Measurements from ENCODE around the gene SLC2A13.
"Not testable (repeated sequence)": the region's sequence is repeated elsewhere in the genome, so short reads cannot be mapped to it uniquely, and the experiment has no call there.

Gene SLC2A13

DNA sequence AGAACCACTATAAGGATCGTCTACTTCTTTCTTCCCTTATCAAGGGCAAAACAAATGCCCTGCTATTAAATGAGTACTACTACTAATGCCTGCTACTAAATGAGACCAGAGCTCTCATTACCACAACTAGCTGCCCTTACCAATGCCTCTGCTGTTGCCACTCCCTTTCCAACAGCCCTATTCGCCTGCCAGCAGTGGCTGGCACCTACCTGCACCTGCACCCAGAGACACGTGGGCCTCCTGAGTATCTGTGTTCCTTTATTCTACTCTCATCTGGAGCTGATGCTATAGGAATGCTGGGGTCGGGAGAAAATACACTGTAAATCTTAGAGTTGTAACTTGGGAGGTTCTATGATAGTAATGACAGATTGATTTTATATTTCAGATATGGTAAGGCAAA lies 174.7 kb downstream of the SLC2A13 start:
- DNase-seq (ENCODE audit: low read depth in 2 of 2, low spot score in 1 of 2) = no peak

DNA sequence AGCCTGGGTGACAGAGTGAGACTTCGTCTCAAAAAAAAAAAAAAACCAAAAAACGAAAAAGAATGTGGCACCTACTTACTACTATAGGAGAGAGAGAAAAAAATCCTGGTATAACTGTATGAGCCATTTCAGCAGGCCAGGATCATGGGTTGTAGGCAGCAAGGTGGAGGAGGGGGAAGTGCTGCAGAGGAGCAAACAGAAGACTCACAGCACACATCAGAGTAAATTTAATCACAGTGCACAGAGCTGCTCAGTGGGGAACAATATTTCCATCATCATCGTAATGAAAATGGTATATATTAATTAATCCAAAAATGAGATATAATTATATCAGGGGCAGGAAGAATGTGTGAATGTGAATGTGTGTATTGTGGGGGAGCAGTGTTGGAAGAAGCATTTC lies 175.8 kb downstream of the SLC2A13 start:
- no peak for DNase-seq (ENCODE audit: low read depth in 2 of 2, low spot score in 1 of 2)

DNA sequence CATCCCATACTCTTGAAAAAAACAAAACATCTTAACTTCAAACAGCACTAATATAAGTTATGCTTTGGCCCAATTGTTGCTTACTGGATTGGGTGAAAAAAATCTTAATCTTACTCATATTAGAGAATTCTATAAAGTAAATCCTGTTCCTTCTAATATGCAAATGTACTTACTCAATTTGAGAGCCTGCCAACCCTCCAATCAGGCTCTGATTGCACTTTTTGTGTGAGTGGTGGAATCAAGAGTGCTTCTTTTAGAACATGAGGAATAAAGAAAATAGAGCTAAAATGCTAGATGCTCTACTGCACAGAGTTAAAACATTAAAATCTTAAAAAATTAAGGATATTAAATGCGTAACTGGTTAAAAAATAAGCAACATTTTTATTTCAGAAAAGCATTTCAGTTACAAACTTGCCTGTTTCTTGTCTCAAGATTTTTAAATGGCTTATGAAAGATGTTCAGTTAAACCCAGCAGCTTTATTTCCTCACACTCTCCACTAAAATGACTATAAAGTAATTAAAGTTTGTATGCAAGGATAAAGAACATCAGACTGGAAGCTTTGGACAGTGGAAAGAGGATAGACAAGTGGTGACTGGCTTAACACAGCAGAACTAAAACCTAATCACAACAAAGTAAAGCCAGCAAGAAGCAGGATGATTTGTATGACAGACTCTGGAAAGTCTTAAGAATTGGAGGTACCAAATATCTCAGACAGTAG lies 177.5 kb downstream of the SLC2A13 start:
- no peak for DNase-seq (ENCODE audit: low read depth in 2 of 2, low spot score in 1 of 2)

DNA sequence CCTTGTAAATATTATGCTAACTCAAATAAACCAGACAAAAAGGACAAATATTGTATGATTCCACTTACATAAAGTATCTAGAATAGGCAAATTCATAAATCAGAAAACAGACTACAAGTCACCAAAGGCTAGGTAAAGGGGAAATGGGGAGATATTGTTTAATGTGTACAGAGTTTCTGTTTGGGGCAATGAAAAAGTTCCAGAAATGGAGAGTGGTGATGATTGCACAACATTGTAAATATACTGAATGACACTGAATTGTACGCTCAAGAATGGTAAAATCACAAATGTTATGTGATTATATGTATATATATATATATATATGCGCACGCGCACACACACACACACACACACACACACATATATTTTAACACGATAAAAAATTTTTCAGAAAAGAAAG lies 182.5 kb downstream of the SLC2A13 start:
- DNase-seq (ENCODE audit: low read depth in 2 of 2, low spot score in 1 of 2) = no peak

DNA sequence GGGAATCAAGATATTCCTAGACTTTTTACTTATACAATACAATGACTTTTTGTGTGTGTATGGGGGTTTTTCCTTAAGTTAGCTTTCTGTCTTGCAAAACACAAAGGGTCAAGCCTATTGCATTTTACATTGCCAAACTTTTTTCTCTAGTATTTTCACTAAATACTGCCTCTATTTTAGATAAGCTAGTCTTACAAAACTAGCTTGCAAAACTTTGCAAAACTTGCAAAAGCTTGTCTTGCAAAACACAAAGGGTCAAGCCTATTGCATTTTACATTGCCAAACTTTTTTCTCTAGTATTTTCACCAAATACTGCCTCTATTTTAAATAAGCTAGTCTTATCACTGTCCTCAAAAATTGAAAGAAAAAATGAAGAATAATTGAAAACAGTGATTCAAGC lies 183.3 kb downstream of the SLC2A13 start:
- not testable (repeated sequence) for DNase-seq (ENCODE audit: low read depth in 2 of 2, low spot score in 1 of 2)

DNA sequence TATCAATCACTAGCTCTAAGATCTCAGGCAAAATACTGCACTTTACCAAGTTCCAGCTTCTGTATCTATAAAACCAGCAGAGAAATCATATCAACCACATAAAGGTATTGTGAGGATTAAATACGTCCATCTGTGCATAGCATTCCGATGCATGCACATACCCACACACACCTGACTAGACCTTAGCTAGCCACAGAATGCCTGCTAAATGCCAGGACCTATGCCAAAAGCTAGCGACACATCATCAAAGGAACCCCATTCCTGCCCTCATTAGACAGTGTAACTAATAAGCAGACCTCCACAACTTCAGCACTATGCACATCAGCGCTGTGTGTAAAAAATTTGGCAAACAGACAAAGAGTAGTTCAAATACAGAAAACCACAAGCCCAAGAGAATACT lies 185.2 kb downstream of the SLC2A13 start:
- no peak for DNase-seq (ENCODE audit: low read depth in 2 of 2, low spot score in 1 of 2)

DNA sequence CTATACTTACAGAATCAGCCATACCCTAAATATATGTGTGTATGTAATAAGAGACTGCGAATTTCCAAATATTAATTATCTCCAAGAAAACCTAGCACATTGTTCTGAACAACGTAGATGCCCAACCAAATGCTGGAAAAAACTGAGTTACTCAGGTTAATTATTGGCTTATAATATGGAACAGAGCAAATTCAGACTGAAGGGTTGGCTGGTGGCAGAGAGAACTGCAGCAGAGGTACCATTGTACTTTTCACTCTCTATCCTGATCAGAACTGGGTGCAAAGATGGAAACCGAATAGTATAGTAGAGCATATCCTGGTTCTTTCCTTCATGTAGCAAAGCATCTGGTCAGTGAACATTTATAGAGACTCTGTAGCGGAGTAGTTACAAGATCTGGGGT lies 185.7 kb downstream of the SLC2A13 start:
- no peak for DNase-seq (ENCODE audit: low read depth in 2 of 2, low spot score in 1 of 2)

DNA sequence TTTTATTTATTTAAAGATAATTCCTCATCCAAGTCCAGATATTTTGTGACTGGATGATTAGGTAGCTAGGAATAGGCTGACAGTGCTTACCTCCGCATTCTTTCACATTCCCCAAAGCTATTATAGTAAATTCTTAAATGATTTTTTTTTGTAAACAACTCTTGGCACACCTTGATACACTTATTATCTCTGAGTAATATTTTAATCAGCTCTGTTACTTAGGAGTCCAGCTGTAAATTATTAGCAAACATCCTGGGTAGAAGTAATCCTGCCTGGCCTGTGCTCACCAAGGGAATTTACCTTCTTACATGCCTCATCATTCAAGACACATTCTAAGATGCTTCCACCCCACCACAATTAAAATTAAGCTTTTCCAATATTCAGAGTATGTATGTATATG lies 186.1 kb downstream of the SLC2A13 start:
- DNase-seq (ENCODE audit: low read depth in 2 of 2, low spot score in 1 of 2) = no peak

DNA sequence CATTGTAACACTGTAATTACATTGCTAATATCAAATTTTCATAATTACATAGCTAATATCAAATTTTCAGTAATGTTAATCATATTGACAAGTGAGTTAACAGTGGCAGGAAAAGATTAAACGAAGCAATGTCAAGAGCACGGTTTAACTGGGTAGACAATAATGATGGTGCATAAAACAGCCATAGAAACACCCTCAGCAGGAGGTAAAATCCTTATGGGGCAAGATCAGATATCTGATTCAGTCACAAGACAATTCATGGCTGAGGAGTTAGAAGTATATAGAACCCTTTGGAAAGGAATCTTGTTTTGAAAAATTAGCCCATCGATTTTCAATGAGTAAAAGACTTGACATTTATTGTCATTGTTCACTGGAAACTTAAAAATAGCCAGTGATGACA lies 190.6 kb downstream of the SLC2A13 start:
- no peak for DNase-seq (ENCODE audit: low read depth in 2 of 2, low spot score in 1 of 2)

DNA sequence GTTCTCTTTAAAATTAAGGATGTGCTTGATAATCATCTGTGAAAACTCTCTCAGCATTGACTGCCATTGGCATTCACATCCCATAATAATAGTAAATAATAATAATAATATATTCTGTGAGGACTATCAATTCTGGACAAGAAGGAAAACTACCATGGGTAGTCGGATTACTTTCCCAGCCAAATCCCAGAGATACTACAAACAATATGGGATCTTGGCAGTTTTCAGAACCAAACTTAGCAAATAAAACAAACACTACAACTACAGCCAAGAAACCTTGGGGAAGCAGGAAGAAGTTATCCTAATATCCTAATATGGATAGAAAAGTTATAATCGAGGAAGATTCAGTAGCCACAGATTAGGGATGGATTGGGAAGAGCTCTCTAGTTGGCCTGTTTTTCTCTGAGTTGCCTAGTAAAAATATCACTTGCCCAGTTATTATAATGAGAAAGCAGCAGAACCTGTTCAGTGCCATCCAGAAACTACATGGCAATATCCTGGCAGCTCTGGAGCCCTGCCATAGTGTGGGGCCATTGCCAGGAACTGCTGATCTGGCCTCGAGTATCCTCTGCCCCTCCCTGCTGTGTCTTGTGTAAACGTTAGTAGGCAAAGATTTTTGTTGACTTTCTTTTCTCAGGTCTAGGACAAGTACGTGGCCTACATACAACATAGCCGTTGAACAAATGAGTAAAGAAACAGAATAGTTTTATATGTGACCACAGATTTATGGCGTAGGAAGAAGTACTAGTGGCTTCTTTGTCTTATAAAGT lies 193.5 kb downstream of the SLC2A13 start:
- DNase-seq (ENCODE audit: low read depth in 2 of 2, low spot score in 1 of 2) = no peak

DNA sequence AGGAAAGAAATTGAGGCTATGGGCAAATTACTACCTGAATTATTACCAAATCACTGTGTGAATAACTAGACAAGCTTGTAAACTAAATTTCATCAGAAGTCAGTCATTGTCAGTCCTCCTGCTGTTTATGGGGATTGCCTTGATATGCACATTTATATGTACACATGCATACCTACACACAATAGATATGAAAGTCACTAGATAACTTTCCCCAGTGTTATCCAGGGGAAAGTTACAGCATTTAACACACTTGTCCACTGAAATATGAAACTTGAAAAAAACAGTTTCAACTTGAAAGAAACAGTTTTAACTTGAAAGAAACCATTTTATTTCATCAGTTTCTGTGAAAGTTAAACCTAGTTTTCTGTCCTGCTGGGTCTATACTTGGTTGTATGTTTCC lies 199.6 kb downstream of the SLC2A13 start:
- DNase-seq (ENCODE audit: low read depth in 2 of 2, low spot score in 1 of 2) = no peak

DNA sequence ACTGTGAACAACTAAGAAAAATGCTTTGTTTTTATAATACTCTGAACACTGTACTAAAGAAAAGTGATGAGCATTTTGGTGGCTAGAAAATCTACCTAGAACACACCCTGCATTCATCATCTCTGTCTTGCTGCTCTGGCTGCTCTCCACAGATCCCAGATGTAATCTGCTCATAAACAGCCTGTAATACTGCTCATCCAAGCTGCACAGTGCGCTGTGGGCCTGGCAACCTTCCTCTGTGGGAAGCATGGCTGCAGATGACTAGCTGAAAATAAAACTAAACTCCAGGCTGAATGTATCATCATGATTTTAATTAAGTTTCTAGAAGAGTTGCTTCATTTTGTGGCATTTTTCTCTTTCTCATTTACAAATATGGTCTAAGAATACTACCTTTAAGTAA lies 200.7 kb downstream of the SLC2A13 start:
- no peak for DNase-seq (ENCODE audit: low read depth in 2 of 2, low spot score in 1 of 2)

DNA sequence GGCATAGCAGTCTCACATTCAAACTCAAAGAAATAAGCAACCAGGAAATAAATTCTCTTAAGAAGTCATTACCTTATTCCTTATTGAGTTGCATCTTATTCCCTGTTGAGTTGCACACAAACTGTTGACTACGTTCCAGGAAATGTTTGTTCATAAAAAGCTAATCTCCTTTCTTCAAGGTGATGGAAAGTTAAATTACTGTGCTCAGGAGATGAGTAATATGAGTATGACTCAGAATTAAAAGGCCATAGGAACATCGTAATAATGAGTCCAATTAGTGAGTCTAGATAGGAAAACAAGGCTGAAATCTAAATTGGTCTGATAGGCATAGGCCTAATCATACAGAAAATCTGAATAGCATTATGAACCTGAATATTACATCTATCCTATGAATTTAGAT lies 203.1 kb downstream of the SLC2A13 start:
- DNase-seq (ENCODE audit: low read depth in 2 of 2, low spot score in 1 of 2) = no peak

DNA sequence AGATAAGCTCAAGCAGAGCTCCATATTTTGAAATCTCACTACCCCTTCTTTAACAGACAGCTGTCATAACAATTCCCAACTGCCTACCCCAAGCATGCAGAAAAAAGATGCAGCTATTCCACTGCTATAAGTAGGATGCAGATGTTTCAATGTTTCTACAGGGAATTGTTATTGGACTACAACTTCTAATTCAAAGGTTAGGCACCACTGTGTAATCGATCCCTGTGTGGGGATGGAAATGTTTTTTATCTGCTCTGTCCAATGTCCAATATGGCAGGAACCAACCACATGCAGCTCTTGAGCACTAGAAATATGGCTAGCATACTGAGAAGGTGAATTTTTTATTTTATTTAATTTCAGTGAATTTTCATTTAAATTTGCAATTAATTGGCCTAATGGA lies 208.6 kb downstream of the SLC2A13 start:
- DNase-seq (ENCODE audit: low read depth in 2 of 2, low spot score in 1 of 2) = no peak

DNA sequence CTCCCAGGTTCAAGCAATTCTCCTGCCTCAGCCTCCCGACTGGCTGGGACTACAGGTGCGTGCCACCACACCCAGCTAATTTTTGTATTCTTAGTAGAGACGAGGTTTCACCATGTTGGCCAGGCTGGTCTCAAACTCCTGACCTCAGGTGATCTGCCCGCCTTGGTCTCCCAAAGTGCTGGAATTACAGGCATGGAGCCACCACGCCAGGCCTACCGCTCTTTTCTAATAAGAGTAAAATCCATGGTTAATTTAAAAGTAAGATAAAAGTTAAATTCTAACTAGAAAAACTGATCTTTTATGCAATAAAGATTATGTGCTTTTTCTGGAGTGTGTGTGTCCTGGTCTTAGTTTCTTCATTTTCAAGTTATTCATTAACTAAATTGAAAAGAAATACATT lies 212.5 kb downstream of the SLC2A13 start:
- DNase-seq (ENCODE audit: low read depth in 2 of 2, low spot score in 1 of 2) = not testable (repeated sequence)

DNA sequence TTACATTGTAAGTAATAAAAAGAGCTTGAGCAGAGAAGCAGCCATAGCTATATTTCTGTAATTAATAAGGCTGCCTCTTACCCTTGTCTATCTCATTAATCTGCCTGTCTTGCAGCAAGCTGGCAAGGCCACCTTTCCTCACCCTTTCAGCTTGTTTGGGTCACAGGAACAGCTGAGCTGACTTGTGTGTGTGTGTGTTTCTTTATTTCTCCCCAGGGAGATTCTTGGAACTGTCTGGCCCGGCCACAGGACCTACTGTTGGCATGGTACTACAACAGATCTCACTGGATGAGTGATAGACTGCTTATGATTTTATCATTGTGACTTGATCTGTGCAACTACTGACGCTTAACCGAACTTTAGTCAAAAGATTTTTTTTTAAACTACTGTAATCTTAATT lies 213.7 kb downstream of the SLC2A13 start:
- no peak for DNase-seq (ENCODE audit: low read depth in 2 of 2, low spot score in 1 of 2)

DNA sequence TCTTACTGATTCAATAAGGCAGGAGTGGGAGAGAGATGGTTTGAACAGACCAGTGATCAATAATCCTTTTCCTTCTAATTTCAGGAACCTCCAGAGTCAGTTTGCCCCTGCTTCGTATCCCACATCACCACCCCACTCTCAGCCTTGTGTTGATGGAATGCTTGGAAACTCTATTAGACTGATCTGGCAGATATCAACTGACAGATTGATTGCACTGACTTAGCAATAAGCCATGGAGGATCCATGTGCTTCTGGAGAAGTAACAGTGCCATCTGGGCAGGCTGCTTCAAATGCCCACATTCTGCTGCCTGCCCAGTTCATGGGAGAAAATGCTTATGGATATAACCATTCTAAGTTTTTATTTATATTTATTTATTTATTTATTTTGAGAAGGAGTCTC lies 218.0 kb downstream of the SLC2A13 start:
- DNase-seq (ENCODE audit: low read depth in 2 of 2, low spot score in 1 of 2) = no peak

DNA sequence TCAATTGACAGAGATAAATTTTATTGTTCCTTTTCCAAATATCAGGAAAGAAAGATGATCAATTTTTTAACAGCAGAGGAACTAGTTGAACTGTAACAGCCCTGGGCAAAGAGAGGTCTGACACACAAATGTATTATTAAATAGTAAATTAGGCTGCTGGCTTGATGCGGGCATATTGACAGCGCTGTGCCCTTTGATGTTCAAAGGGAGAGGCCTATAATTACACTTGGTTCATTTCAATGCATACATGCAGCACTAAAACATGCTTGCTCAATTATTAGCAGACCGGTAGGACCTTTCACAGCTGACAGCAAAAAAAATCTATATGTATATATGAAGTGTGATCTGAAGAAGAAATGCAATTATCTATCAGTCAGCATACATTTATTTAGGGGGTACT lies 219.8 kb downstream of the SLC2A13 start:
- DNase-seq (ENCODE audit: low read depth in 2 of 2, low spot score in 1 of 2) = no peak

DNA sequence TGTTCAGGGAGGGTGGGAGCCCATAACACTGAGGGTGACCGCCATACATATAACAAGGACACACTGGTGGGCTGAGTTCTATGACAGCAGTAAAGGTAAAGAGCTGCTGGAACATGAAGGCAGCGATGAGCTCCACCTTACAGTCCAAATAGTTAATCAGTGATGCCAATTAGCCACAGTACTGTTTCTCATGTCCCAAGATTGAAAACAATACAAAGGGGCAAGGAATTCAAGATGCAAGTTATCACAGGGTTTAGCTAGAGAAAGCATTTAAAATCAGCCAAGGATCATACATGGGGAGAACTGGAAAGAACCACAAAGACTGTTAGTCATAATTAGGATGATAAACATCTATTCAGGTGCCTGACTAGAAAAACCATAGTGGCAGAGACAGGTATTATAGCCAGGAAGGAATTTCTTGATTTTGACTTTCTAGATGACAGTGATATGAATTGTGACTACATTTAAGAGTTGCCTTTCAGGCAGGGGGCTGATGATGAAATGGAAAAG lies 221.2 kb downstream of the SLC2A13 start:
- no peak for DNase-seq (ENCODE audit: low read depth in 2 of 2, low spot score in 1 of 2)

DNA sequence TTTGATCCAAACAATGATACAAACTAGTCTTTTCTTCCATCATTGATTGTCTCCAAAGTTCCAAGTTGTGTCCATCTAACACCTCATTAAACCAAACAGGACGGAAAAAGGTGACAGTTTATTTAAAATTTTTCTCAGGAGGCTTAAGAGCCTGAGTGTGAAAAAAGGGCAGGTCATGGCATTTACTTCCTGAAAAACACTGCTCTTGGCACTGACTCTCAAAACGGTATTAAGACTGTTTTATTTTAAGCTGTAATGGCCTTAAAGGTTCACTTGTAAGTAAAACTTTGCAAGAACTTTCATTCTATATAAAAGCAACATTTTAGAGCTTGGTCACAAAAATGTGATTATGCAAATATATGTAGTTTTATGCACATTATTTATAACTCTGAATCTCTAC lies 222.5 kb downstream of the SLC2A13 start:
- no peak for DNase-seq (ENCODE audit: low read depth in 2 of 2, low spot score in 1 of 2)

DNA sequence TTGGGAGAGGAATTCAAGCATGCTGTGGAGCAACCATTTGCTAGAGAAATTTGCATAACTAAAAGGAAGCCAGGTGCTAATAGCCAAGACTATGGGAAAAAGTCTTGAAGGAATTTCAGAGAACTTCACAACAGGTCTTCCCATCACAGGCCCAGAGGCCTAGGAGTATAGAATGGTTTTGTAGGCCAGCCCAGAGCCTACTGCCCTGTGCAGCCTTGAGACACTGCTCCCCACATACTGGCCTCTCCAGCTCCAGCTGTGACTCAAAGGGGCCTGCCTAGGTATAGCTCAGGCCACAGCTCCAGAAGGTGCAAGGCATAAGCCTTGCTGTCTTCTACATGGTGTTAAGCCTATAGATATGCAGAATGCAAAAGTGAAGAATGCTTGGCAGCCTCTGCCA lies 227.1 kb downstream of the SLC2A13 start:
- no peak for DNase-seq (ENCODE audit: low read depth in 2 of 2, low spot score in 1 of 2)

DNA sequence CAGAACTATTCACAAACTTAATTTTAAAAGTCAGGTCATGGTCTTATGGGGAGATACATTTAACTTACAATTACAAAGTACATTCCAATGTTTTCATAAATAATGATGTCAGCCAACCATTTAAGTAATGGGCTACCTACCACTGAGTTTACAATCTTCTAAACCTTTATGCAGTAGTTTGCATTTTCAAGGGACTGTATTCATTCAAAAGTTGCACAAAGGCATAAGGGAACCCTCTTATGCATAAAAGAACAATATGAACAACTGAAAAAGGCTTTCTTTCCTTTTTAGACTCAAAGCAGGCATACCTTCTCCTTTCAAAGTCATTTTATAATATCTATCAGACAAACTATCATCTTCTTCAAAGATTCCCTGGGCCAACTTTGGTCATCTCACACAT lies 230.2 kb downstream of the SLC2A13 start:
- no peak for DNase-seq (ENCODE audit: low read depth in 2 of 2, low spot score in 1 of 2)

DNA sequence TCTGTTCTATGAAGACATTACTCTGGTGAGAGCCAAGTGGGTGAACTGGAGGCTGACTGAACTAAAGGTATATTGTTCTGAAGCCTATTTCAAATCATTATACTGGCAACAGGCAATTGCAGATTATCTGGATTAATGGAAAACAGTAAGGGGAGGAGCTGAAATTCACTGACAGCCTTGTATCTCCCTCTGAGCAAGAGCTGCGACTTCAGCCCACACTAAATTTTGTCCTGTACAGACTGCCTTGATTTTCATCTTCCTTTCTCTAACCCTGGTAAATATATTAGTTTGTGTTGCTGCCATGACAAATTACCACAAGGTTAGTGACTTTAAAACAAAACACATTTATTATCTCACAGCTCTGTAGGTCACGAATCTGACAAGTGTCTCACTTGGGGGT lies 231.1 kb downstream of the SLC2A13 start:
- DNase-seq (ENCODE audit: low read depth in 2 of 2, low spot score in 1 of 2) = no peak
